ENCODE data around the gene CACNA1G. TPM values are rescaled to one million over a fixed set of nuclear protein-coding genes. Genes with fewer than 3 reads are reported as not detected.

Gene CACNA1G
- total RNA-seq, 1 donor from 2014 or later = not detected

- intact Hi-C loops (cut with DNase I) = no loop called here
- H3K4me1 ChIP-seq = peaks cover 36% of the 10 kb centered on the region
- no peak for DNase-seq
Observed at GRCh38 chr17:50640686-50641351, 80.3 kb downstream of the CACNA1G start.

DNA sequence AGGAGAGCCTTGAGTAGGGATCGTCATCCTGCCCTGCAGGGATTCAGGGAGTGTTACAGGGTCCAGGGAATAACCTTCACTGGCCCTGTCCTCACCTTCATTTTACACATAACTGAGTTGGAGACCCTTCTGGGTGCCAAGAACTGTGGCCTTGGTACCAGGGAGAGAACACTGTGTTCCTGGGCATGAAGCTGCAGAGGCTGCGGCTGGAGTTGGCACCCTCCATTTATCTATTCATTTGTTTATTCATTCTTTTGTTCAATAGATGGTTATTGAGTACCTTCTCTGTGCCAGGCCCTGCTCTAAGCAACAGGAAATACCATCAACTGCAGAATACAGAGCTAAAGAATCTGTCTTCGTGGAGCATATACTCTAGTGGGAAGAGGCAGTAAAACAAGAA is 80.8 kb downstream of the CACNA1G start:
- Histone ChIP-seq H3K27ac (no peak overlapping the region), H3K4me3 (no peak overlapping the region), H3K4me1 (peaks cover 36% of the 10 kb centered on the region), H3K27me3 (no peaks in the 10 kb centered on the region), H3K36me3 (no peaks in the 10 kb centered on the region), H3K9me3 (no peaks in the 10 kb centered on the region)
- TF ChIP-seq, protein P1, sequence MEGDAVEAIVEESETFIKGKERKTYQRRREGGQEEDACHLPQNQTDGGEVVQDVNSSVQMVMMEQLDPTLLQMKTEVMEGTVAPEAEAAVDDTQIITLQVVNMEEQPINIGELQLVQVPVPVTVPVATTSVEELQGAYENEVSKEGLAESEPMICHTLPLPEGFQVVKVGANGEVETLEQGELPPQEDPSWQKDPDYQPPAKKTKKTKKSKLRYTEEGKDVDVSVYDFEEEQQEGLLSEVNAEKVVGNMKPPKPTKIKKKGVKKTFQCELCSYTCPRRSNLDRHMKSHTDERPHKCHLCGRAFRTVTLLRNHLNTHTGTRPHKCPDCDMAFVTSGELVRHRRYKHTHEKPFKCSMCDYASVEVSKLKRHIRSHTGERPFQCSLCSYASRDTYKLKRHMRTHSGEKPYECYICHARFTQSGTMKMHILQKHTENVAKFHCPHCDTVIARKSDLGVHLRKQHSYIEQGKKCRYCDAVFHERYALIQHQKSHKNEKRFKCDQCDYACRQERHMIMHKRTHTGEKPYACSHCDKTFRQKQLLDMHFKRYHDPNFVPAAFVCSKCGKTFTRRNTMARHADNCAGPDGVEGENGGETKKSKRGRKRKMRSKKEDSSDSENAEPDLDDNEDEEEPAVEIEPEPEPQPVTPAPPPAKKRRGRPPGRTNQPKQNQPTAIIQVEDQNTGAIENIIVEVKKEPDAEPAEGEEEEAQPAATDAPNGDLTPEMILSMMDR (IDR thresholded peaks at IDR 0.05) = no peak
- intact Hi-C loops (cut with DNase I) = no loop called here
- DNase-seq = no peak
- ATAC-seq = no peak

More at GRCh38 chr17:50640686-50641351, 80.3 kb downstream of the CACNA1G start:
- no peaks in the 10 kb centered on the region for H3K36me3 ChIP-seq
- peak; percentile 59 for ATAC-seq
- TF ChIP-seq, protein P1 (IDR thresholded peaks at IDR 0.05) = no peak
- no peak overlapping the region for H3K4me3 ChIP-seq
- H3K27ac ChIP-seq = peak overlapping the region; percentile 27
- no peaks in the 10 kb centered on the region for H3K27me3 ChIP-seq
- H3K9me3 ChIP-seq = no peaks in the 10 kb centered on the region

GRCh38 chr17:50642071-50642721 is 81.7 kb downstream of the CACNA1G start:
- peaks cover 36% of the 10 kb centered on the region for H3K4me1 ChIP-seq
- H3K27ac ChIP-seq = no peak overlapping the region
- H3K9me3 ChIP-seq = no peaks in the 10 kb centered on the region
- ATAC-seq (no peak), DNase-seq (no peak)
- intact Hi-C loops (cut with DNase I) = no loop called here
- no peak overlapping the region for H3K4me3 ChIP-seq
- H3K36me3 ChIP-seq = no peaks in the 10 kb centered on the region
- no peaks in the 10 kb centered on the region for H3K27me3 ChIP-seq
- TF ChIP-seq, protein P1 (IDR thresholded peaks at IDR 0.05) = no peak

GRCh38 chr17:50642722-50643656 is 82.5 kb downstream of the CACNA1G start:
- Histone ChIP-seq H3K27me3 (no peaks in the 10 kb centered on the region), H3K27ac (no peak overlapping the region), H3K36me3 (no peaks in the 10 kb centered on the region), H3K4me1 (peaks cover 34% of the 10 kb centered on the region), H3K9me3 (no peaks in the 10 kb centered on the region), H3K4me3 (no peak overlapping the region)
- TF ChIP-seq, protein P1 (IDR thresholded peaks at IDR 0.05) = no peak
- DNase-seq = no peak
- intact Hi-C loops (cut with DNase I) = no loop called here
- no peak for ATAC-seq

GRCh38 chr17:50645748-50646682 is 85.5 kb downstream of the CACNA1G start:
- ATAC-seq (no peak), DNase-seq (no peak)
- no peak overlapping the region for H3K27ac ChIP-seq
- no peaks in the 10 kb centered on the region for H3K27me3 ChIP-seq
- no peaks in the 10 kb centered on the region for H3K36me3 ChIP-seq
- no peak overlapping the region for H3K4me3 ChIP-seq
- intact Hi-C loops (cut with DNase I) = no loop called here
- TF ChIP-seq, protein P1 (IDR thresholded peaks at IDR 0.05) = no peak
- peaks cover 6% of the 10 kb centered on the region for H3K4me1 ChIP-seq
- no peaks in the 10 kb centered on the region for H3K9me3 ChIP-seq

All from upper lobe of right lung (tissue), 1 donor.